Heart left ventricle (tissue), 13 donors: ENCODE data around the gene SETBP1.

Experiments used
- POLR2A ChIP-seq, 2 donors: fragments of 450-650 bp; IDR thresholded peaks; one replicate each; pipeline ENCODE4 v1.6.1; 2017; ENCODE audit warnings: antibody characterized with exemption in 2 of 2, mild to moderate bottlenecking in 2 of 2, moderate library complexity in 2 of 2
- TF ChIP-seq, protein P1 (sequence below), 12 donors: fragments of 200-600 bp; sonication (generic) in 4 of 12; IDR thresholded peaks; one replicate each; pipeline versions ENCODE4 v1.5.0 to v1.8.0; 2018 to 2022; ENCODE audit warnings: antibody characterized with exemption in 12 of 12, mild to moderate bottlenecking in 5 of 12
- donor health status: ischemic (EF 13 %, LVEDD 7.1; RV severe dilation, severe dysfunction).
- donor health status: DM: no; HTN: yes; CAD: no.
- donor health status: DM: no; HTN: no; CAD: no.
- donor health status: ischemic (EF 25% LVEDD 6.9; RV normal size, moderate dysfunction).
- donor health status: ischemic (EF 25% LVEDD 5.7; RV mildly dilated, moderate dysfunction).
- donor health status: ischemic (EF 35%, LVEDD 5.7; RV mildly dilated, moderate dysfunction).
- donor health status: nonischemic (EF 11% LVEDD 7.7; RV severe dilation, severe dysfunction).
- donor health status: DM: yes; HTN: yes; CAD: no.
- donor health status: PGD.
- donor health status: ischemic (EF 29% LVEDD 5.4; RV normal size, mild dysfunction).
- donor health status: nonischemic (EF 23%, LVEDD 6.1; RV moderate dilation, normal function).

DNA sequence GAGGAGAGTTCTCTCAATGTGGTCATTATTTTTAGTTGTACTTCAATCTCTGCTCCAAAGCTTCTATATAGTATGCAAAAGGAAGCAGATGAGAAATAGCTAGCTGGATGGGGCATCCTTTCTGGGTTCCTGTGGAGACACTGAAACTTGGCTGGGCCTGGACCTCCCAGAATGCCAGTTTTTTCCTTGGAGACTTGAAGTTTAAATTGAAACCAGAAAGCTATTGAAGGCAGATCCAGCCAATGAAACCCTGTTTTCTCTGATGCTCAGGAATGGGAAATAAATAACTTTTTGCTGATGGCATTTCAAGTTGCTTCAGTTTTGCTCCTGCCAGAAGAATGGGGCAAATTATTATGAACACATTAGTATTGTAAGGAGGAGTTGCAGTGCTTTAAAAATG lies 2.9 kb downstream of the SETBP1 start:
- no peak for TF ChIP-seq POLR2A (IDR thresholded peaks at IDR 0.05)
- TF ChIP-seq, protein P1, sequence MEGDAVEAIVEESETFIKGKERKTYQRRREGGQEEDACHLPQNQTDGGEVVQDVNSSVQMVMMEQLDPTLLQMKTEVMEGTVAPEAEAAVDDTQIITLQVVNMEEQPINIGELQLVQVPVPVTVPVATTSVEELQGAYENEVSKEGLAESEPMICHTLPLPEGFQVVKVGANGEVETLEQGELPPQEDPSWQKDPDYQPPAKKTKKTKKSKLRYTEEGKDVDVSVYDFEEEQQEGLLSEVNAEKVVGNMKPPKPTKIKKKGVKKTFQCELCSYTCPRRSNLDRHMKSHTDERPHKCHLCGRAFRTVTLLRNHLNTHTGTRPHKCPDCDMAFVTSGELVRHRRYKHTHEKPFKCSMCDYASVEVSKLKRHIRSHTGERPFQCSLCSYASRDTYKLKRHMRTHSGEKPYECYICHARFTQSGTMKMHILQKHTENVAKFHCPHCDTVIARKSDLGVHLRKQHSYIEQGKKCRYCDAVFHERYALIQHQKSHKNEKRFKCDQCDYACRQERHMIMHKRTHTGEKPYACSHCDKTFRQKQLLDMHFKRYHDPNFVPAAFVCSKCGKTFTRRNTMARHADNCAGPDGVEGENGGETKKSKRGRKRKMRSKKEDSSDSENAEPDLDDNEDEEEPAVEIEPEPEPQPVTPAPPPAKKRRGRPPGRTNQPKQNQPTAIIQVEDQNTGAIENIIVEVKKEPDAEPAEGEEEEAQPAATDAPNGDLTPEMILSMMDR (IDR thresholded peaks at IDR 0.05) = no peak
